Right renal pelvis (tissue), 4 donors: ENCODE results near the gene LMCD1. TPM values are rescaled to one million over a fixed set of nuclear protein-coding genes. Genes with fewer than 3 reads are reported as not detected.

Experiments
- DNase-seq, 4 donors: peaks; one replicate each; pipeline ENCODE4 v3.0.0-alpha.2; 2013; ENCODE audit warnings: low read depth in 4 of 4, low spot score in 3 of 4, missing footprints in 1 of 4
- polyA plus RNA-seq, 4 donors: library from polyadenylated mRNA; unstranded; fragments of 120-200 nt; gene quantifications; one replicate each; pipeline ENCODE4 v1.2.1, GENCODE V29; 2013; ENCODE audit not compliant: insufficient read length in 4 of 4

The LMCD1 gene
- polyA plus RNA-seq, 4 donors, result 30.1 to 35.0 (median 31.9) TPM

GRCh38 chr3:8556473-8556869 is 54.8 kb downstream of the LMCD1 start:
- DNase-seq, result no peak

- no peak for DNase-seq
Measured at GRCh38 chr3:8557298-8557697, 55.7 kb downstream of the LMCD1 start.

GRCh38 chr3:8558645-8559044 is 57.0 kb downstream of the LMCD1 start:
- no peak for DNase-seq

GRCh38 chr3:8559351-8559750 is 57.7 kb downstream of the LMCD1 start:
- no peak for DNase-seq

DNA sequence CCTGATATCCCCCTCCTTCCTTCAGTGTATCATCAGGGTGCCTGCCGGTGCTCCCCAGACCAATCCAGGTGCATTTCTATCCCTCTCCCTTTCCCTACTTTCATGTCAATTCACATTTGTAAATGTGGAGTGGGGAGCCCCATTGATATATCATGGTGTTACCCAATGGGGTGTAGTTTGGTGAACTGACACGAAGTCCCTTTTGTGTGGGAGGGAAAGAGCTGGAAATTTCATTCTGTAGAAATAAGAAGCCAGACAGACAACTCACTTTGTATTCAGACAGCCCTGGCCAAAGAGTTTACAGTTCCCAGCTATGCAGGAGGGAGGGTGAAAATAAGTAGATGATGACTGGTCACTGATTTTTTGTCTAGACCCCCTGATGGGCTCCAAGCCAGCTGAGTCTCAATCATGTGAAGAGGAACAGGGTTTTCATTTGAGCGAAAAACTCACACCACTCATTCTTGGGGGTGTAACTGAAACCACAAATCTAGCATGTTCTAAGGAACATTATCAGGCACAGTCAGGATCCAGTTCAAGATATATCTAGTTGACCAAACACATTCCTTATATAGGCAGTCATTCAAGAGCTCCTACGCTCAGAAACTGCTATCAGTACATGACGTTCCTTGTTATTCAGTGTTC is 58.9 kb downstream of the LMCD1 start:
- no peak for DNase-seq

DNA sequence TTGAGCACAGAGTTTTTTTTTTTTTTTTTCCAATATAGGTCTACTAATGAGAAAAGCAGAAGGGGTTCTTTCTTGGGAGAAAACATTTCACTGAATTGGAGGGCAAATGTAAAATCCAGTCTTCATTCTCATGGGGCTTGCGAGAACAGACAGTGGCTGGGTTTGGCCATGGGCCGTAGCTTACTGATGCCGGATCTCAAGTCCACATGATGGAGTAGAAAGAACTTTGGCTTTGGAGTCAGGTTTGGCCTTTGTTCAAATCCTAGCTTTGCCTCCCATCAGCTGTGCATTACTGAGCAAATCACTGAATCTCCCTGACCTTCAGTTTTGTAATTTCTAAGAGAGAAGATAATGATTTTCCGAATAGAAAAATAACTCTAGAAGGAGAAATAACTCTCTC is 59.7 kb downstream of the LMCD1 start:
- no peak for DNase-seq

- no peak for DNase-seq
Measured at GRCh38 chr3:8562081-8562595, 60.5 kb downstream of the LMCD1 start.

DNA sequence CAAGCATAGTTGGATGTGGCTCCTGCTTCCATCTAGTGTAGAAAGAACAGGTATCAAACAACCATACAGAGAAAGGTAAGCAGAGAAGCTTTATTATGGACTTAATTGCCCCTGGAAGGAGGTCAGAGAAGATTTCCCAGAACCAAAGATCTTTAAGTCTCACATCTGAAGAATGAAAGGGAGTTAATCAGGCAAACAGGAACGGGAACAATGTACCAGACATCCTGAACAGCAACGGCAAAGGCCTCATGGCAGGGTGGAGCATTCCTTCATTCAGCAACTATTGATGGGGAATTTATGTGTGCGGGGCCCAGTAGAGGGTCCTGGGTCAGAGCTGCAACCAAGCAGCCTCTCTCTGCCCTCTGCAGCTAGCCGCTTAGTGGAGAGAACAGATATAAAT is 61.5 kb downstream of the LMCD1 start:
- no peak for DNase-seq

DNA sequence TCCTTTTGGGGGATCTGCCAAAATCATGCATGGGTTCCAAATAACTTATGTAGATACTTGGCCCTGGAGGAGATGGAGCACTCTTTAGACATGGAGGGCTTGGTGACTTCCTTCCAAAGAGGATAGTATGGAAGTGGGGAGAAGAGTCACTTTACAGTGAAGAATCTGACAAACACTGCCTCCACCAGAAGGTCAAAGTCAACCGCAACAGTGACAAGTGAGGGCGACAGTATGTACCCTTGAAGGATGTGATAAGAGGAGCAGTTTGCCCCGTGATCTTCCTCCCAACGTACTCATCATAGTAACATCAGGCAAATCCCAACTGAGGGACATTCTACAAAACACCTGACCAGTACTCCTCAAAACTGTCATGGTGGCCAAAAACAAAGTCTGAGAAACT is 62.0 kb downstream of the LMCD1 start:
- no peak for DNase-seq

DNA sequence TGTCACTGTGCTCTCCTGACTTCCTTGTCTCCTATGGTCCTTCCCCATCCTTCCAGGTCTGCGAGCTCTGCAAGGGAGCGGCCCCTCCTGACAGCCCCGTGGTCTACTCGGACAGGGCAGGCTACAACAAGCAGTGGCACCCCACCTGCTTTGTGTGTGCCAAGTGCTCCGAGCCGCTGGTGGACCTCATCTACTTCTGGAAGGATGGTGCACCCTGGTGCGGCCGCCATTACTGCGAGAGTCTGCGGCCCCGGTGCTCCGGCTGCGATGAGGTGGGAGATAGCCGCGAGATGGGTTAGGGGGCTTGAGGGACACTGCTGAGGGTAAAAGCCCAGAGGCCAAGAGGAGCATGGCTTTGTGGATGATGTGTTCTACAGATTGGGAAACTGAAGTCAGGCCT is 63.8 kb downstream of the LMCD1 start:
- no peak for DNase-seq

DNA sequence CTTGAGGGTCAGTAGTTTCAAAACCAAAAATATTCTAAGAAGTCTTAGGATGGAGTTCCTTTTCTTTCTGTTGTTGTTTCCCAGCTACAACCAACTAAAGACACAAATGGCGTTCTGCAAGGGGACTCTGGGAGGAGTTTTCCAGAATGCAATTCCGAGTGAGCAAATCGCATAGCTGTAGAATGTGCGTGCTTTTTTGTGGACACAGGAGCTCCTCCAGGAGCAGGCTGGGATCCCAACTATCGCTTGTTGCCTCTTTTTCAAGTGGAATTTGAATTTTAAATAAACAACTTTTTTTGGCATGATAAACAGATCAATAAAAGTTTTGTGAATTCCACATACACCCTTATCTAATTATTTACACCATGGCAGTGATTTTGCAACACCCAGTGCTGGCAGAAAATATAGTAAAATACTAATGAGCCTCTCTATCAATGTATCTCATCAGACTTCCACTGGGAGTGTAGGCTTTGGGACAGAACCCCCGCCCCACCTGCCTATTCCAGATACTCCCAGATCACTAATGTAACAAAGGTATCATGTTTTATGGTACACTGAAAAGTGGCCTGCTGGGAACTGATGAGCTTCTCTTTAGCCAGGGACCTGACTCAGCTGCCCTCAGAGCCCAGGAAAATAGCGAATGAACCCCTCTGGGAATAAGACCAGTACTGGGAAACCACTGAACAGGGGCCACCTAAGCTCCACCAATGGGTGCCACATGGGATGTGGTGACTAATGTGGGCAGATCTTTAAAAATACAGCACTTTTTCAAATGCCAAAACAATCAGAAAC is 66.4 kb downstream of the LMCD1 start:
- no peak for DNase-seq

DNA sequence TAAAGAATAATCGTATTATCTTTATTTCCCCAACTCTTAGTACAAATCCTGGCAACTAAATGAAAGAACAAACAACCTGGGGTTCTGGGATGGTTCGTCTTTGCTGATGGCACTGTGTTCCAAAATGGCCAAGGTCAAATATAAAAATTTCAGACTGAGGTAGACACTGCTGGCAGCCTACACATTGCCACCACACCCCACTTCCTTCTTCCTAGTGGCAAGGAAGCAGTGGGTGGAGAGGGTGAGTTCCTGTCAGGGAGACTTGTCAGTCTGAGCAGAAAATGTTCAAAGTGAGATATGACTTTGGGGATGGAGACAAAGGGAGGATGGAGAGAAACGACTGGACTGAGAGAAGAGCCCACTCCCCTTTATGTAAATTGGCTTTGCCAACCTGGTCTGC is 69.6 kb downstream of the LMCD1 start:
- no peak for DNase-seq

- no peak for DNase-seq
Measured at GRCh38 chr3:8573342-8573926, 71.8 kb downstream of the LMCD1 start.

DNA sequence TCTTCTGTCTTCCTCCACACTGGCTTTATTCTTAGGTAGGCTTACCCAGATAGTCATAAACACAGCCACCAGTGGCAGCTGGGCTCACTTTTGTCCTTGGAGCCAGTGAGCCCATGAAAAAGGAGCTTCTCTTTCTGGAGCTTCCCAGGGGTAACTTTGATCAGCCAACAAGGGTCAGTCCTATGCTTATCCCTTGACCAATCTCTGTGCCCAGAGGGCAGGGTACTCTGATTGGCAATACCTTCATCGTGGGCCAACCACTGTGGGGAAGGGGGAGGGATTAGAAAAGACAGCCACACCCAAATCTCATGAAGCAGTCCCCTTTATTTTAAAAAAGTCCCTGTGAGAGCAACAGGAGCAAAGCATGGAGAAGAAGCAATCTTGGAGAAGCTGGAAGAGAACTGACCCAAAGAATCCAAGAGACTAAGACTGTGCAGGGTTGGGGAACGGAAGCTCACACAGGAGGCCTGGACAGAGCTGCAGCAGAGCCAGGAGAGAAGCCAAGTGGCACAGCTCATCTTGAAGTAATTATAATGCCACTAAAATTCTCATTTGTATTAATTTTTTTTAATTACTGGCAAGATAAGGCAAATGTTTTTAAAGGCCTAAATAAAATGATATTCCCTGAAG is 72.5 kb downstream of the LMCD1 start:
- no peak for DNase-seq

DNA sequence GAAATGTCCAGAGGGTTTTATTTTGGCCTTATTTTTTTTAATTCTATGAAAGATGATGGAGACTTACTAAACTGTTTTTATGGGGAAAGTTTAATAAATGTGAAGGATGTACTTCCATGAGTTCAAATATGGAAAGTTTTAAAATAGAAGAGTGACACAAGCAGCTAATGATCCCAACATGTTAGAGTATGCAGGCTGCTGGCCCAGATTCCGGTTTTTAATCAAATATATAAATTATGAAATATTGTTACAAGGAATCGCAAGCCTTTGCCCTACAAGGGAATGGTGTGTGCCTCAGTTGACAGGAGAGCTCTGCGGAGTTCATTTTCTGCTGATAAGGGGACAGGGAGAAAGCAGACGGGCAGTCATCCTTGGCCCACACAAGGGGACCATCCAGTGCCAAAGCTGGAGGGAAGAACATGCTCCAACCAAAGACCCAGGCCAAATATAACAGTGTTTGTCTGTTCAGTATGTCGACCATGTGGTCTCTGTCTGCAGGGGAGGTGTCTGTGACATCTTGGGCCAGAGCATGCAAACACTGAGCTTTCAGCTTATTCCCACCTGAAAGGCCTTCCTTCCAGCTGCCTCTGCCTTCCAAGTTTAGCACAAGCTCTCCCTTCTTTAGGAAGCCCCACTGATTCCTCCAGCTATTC is 73.2 kb downstream of the LMCD1 start:
- DNase-seq, result no peak

DNA sequence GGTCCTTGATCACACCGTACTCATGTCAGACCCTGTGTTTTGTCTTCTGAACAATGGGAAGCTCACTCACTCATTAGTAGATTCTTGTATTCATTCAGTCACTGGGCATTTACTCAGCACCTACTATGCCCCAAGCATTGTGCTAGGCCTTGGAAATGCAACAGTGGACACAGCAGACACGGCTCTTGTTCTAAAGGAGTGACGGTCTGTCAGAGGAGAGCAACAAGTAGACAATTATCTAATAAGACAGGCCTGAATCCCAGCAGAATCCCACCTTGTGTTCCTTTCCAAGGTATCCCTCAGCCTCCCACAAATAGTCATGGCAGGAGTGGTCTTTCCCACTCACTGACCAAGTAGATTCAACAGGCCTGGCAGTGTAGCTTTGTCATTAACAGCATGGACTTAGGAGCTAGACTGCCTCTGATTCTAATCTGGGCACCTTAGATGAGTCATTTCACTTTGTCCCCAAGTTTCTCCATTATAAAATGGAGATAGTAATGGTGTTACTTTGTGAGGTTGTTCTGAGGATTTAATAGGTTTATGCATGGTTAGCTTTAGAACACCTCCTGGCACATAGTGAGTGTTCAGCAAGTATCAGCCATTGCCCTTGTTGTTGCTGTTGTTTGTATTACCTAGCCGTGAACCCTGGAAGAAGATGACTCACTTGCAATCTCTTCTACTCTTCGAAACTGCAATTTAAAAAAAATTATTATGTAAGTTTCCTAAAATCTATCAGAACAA is 73.9 kb downstream of the LMCD1 start:
- DNase-seq, result no peak

- no peak for DNase-seq
Measured at GRCh38 chr3:8576436-8576835, 74.8 kb downstream of the LMCD1 start.

DNA sequence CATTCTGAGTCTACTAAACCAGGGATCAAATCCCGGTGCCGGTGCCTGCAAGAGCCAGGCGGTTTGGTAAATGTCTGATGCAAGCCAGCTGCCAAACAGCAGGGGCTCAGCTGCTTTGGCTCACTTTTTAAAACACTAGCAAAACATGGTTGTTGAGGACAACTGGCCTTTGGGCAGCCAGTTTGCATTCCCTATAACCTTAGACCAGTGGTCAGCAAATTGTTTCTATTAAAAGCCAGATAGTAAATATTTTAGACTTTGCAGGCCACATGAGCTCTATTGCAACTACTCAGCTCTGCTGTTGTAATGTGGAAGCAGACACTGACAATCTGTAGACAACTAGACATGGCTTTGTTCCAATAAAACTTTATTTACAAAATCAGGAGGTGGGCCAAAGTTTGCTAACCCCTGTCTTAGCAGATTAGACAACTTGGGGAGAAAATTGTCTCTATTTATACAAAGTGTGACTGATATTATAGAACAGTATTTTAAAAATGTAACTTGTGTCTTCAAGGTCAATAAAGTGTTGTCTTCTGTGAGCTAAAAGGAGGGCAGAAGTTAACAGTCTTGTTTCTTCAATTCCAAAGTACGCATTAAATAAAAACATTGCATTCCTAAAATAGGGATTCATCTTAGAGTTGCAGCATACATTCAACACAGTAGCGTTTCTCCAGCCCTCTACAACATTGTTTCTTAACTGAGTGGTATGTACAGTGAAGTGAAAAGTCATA is 75.4 kb downstream of the LMCD1 start:
- DNase-seq, result no peak

DNA sequence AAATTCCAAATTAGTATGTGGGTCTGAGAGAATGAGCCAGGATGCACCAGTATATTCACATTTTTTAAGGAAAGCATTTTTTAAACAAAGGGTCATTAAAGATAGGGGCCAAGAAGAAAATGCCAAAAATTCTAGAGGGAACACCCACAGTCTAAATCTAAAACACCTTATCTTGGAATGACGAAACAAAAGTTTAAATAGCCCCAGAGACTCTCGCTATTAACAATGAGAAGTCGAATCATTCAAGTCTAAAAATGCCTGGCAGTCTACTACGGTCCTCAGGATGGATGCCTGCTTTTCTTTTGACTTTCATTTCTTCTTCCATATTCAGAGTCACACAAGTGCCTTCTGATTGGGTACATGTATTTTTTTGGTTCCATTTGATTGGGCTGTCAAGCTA is 76.7 kb downstream of the LMCD1 start:
- no peak for DNase-seq
